Hematopoietic multipotent progenitor cell treated with erythropoietin and hydrocortisone succinate and interleukin-3 and kit ligand, for 8 days (in vitro differentiated cells): Measurements from ENCODE around the gene MAST2.

Source experiments
- DNase-seq: peaks from one replicate; pipeline ENCODE4 v3.0.0-alpha.2; 2015

MAST2 gene

DNA sequence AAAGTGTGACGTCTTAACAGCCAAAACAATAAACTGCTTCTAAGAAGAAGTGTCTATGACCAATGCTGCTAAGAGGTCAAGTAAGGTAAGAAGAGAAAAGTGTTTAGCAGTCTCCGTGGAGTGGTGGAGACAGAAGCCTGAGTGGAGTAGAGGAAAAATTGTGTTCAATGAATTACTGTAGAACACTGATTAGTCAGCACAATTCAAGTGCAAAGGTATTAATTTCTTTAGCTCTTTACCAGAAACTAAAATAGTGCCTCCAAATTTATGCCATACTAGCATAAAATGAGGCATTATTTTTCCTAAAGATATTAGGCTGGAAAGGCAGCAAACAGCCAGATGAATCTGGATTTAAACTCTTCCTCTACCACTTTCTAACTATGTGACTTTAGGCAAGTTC, 272.9 kb downstream of the MAST2 start:
- no peak for DNase-seq

DNA sequence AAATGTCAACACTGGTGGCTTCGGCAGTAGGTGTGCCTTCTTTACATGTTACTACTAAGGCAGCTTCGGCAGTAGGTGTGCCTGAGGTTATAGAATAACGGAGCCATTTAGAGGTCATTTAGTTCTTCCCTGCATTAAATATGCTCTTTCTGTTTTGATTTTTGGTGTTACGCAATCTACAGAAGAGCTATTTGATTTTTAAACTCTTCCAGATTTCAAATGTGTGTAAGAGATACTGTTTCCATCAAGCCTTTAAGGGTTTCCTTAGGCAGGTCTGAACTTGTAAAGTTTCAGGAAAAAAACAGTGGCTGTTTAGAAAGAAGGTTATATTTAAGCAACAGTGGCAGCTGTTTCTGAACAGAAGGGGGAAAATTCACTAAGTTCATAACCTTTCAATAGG, 274.2 kb downstream of the MAST2 start:
- DNase-seq, result no peak

DNA sequence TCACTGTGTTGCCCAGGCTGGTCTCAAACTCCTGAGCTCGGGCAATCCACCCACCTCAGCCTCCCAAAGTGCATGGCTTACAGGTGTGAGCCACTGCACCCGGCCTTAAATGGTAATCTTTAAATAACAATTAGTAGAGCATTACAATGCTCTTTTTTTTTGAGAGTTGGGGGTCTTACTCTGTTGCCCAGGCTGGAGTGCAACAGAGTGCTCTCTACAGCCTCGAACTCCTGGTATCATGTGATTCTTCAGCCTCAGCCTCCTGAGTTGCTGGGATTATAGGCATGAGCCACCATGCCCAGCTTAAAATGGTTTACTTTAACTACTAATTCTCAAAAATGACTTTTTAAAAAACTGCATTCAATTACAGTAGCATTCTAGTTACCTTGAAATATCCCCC, 276.8 kb downstream of the MAST2 start:
- no peak for DNase-seq

DNA sequence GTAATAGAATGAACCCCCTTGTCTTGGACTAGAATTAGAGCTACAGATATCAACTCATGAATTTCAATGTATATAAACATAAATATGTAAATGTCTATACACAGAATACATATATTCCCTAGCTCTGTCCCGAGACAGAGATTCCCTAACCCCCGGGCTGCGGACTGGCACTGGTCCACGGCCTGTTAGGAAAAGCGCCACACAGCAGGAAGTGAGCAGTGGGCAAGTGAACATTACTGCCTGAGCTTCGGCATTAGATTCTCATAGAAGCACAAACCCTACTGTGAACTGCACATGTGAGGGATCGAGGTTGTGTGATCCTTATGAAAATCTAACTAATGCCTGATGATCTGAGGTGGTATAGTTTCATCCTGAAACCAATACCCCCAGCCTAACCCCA, 277.8 kb downstream of the MAST2 start:
- no peak for DNase-seq

DNA sequence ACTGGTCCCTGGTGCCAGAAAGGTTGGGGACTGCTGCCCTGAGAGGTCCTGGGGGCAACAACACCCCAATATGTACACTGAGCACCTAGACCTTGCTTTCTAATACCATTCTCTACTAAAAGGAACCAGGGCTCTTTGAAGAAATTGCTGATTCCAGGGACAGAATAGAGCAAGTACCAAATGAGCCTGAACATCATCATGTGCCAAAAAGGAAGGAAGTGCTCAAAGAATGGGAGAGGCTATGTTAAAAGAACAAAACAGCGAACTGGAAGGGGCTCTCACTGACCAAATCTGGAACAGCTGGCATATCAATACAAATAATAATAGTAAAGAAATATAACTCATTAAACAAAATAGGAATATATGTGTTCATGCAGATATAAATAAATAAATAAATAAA, 278.2 kb downstream of the MAST2 start:
- DNase-seq, result no peak

DNA sequence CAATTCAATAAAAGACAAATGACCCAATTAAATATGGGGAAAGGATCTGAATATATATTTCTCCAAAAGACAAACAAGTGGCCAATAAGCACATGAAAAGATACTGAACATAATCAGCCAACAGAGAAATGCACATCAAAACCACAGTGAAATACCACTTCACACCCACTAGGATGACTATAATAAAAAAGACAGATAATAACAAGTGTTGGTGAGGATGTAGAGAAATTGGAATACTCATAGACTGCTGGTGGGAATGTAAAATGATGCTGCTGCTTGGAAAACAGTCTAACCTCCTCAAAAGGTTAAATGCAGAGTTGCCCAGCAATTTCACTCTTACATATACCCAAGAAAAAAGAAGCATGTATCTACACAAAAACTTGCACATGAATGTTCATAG, 280.2 kb downstream of the MAST2 start:
- DNase-seq, result no peak

DNA sequence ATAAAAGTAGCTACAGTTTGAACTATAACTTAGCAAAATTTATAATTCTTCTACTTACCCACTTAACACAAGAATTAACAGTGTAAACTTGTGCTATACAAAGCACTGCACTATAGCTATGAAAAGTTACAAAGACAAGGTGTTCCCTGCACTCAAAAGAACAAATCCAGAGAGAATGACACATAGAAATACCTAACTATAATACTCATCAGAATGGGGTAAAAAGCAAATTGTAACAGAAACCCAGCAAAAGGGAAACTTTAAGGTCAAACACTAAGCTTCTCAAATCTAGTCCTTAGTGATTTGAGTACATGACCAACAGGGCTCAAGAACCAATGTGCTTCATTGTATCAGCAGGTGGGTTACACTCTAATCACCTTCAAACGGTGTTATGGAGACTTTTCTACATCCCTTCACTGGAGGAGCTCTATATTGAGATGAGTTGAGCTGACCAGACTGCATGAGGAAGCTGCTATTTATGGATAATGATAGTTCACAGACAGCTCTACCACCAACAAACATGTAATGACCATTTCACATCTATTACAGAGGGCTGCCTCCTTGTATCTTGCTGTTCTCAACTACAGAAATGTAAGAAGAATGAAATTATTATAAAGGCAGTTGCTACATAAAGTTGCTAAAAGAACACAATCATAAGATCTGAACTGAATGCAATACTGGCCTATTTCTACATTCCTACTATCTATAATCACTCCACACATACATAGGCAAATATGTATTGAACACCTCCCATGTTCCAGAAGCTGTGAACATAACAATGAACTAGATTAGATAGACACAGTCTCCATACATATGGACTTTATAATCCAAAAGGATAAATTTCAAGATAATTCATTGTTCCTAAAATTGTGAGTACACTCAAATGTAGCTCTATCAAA, 281.4 kb downstream of the MAST2 start:
- no peak for DNase-seq
